HepG2 (cell line): Measurements from ENCODE around the gene KRTAP4-7.
"Not testable (repeated sequence)": the region's sequence is repeated elsewhere in the genome, so short reads cannot be mapped to it uniquely, and the experiment has no call there.

Experiments used
- MXI1 ChIP-seq: IDR thresholded peaks from 3 replicates; pipeline ENCODE4 v1.6.1; 2012; ENCODE audit warnings: low read depth, low read length, inconsistent platforms, borderline replicate concordance
- POLR2A ChIP-seq, 2 experiments: IDR thresholded peaks; 2 replicates each; pipeline ENCODE4 v1.6.1; 2011; ENCODE audit warnings: low read depth in 2 of 2, low read length in 2 of 2, mild to moderate bottlenecking in 1 of 2, moderate library complexity in 1 of 2; ENCODE audit not compliant: insufficient read depth in 1 of 2
- TF ChIP-seq, protein P1 (sequence below): sonication (generic); formaldehyde crosslinking; IDR thresholded peaks from 2 replicates; pipeline ENCODE4 v1.5.0; 2020; ENCODE audit warnings: mild to moderate bottlenecking, missing genetic modification reagents, moderate library complexity

DNA sequence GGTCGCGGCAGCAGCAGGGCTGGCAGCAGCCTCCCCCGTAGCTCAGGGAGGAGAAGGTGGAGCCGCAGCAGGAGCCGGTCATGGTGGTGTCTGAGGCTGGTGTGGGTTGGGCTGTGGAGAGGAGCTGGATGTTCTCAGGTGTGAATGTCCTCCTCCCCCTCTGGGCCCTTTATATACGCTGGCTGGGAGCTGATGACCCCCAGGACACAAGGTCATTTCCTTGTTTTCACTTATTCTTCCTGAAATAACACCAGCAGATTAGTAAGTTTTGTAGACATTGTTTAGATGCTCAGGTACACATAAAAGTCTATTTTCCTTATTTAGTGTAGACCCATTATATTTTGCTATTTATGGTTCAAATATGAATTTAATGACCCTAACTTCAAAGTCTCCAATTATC lies 28.8 kb upstream of the KRTAP4-7 start, which contains the start of gene KRTAP2-2:
- TF ChIP-seq, protein P1, sequence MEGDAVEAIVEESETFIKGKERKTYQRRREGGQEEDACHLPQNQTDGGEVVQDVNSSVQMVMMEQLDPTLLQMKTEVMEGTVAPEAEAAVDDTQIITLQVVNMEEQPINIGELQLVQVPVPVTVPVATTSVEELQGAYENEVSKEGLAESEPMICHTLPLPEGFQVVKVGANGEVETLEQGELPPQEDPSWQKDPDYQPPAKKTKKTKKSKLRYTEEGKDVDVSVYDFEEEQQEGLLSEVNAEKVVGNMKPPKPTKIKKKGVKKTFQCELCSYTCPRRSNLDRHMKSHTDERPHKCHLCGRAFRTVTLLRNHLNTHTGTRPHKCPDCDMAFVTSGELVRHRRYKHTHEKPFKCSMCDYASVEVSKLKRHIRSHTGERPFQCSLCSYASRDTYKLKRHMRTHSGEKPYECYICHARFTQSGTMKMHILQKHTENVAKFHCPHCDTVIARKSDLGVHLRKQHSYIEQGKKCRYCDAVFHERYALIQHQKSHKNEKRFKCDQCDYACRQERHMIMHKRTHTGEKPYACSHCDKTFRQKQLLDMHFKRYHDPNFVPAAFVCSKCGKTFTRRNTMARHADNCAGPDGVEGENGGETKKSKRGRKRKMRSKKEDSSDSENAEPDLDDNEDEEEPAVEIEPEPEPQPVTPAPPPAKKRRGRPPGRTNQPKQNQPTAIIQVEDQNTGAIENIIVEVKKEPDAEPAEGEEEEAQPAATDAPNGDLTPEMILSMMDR (CRISPR knock-in tag), result not testable (repeated sequence)
- not testable (repeated sequence) for TF ChIP-seq MXI1; POLR2A (IDR thresholded peaks at IDR 0.05; ENCODE audit: insufficient read depth in 1 of 2, low read depth in 2 of 2, low read length in 2 of 2)
